B cell (primary cell): ENCODE data around the gene CSNK1G3. TPM values are rescaled to one million over a fixed set of nuclear protein-coding genes. Genes with fewer than 3 reads are reported as not detected.

ENCODE experiments used
- ATAC-seq: fragments of 200-7000 bp; cut with Tn5 transposase; one replicate; pipeline ENCODE4 v1.10.0; 2021; ENCODE audit warnings: low read depth, mild to moderate bottlenecking, moderate number of reproducible peaks, moderate library complexity
- CTCF ChIA-PET: fragments of 350-600 bp; sonication (Branson Sonifier 250); formaldehyde crosslinking; loops from one replicate; lab custom pipeline; 2021; ENCODE audit warnings: antibody characterized with exemption, inconsistent platforms; lab: Charles Lee
- POLR2A ChIA-PET: fragments of 350-600 bp; sonication (Branson Sonifier 250); formaldehyde crosslinking; loops from one replicate; lab custom pipeline; 2021; ENCODE audit warnings: antibody characterized with exemption; lab: Charles Lee
- DNase-seq: peaks from one replicate; pipeline ENCODE4 v3.0.0; 2013
- H2AFZ ChIP-seq: 2 replicates; pipeline ENCODE4 v1.6.1; 2012; ENCODE audit warnings: mild to moderate bottlenecking, low read depth, low read length; ENCODE audit not compliant: insufficient read depth, poor library complexity, severe bottlenecking
- H3K27ac ChIP-seq, 2 donors: 1 replicate in 1 of 2; 2 replicates in 1 of 2; pipeline ENCODE4 v1.5.1; 2012 to 2013; ENCODE audit warnings: low read length in 2 of 2, mild to moderate bottlenecking in 2 of 2, moderate library complexity in 1 of 2
- H3K27me3 ChIP-seq, 4 experiments: fragments of 200-600 bp in 1 of 4; sonication (generic) in 1 of 4; replicated peaks in 1 of 4; 1 replicate in 2 of 4; 2 replicates in 2 of 4; pipeline versions ENCODE4 v1.6.1 to v1.7.0; 2013 to 2016; ENCODE audit warnings: low read length in 3 of 4, mild to moderate bottlenecking in 2 of 4, mixed read lengths in 1 of 4, moderate library complexity in 1 of 4; ENCODE audit not compliant: insufficient read depth in 4 of 4, control insufficient read depth in 3 of 4; ENCODE audit errors: control extremely low read depth in 1 of 4
- H3K36me3 ChIP-seq, 2 experiments: replicated peaks in 1 of 2; 1 replicate in 1 of 2; 2 replicates in 1 of 2; pipeline versions ENCODE4 v1.6.1 to v1.7.1; 2013; ENCODE audit warnings: low read length in 1 of 2; ENCODE audit not compliant: insufficient read depth in 2 of 2, control insufficient read depth in 1 of 2; ENCODE audit errors: control extremely low read depth in 1 of 2, extremely low read depth in 1 of 2
- H3K4me1 ChIP-seq, 2 donors: fragments of 200-600 bp in 1 of 2; sonication (generic) in 1 of 2; 1 replicate in 1 of 2; 2 replicates in 1 of 2; pipeline versions ENCODE4 v1.5.1 to v1.6.1; 2013 to 2017; ENCODE audit warnings: low read length in 2 of 2; ENCODE audit not compliant: control insufficient read depth in 2 of 2, insufficient read depth in 2 of 2
- H3K4me2 ChIP-seq: replicated peaks from 2 replicates; pipeline ENCODE3; 2012; ENCODE audit warnings: mild to moderate bottlenecking, low read depth, low read length; ENCODE audit not compliant: poor library complexity, severe bottlenecking
- H3K4me3 ChIP-seq, 5 experiments: fragments of 200-600 bp in 1 of 5; sonication (generic) in 1 of 5; 1 replicate in 3 of 5; 2 replicates in 2 of 5; pipeline versions ENCODE4 v1.5.1 to v1.7.0; 2011 to 2016; ENCODE audit warnings: low read length in 4 of 5, mild to moderate bottlenecking in 4 of 5, low read depth in 2 of 5, control low read depth in 1 of 5, moderate library complexity in 1 of 5; ENCODE audit not compliant: insufficient read depth in 1 of 5; ENCODE audit errors: control extremely low read depth in 1 of 5, extremely low read depth in 1 of 5
- H3K79me2 ChIP-seq: fragments of 200-600 bp; sonication (generic); one replicate; pipeline ENCODE4 v1.6.0; 2016; ENCODE audit warnings: low read length; ENCODE audit not compliant: control insufficient read depth, insufficient read depth
- H3K9ac ChIP-seq: fragments of 200-600 bp; sonication (generic); 2 replicates; pipeline ENCODE4 v1.6.1; 2017; ENCODE audit warnings: mild to moderate bottlenecking, low read length, moderate library complexity
- H3K9me3 ChIP-seq, 3 donors: one replicate each; pipeline versions ENCODE4 v1.6.1 to v1.7.1; 2013; ENCODE audit warnings: low read length in 2 of 3; ENCODE audit not compliant: control insufficient read depth in 2 of 3, insufficient read depth in 1 of 3; ENCODE audit errors: control extremely low read depth in 1 of 3
- H4K20me1 ChIP-seq: 2 replicates; pipeline ENCODE4 v1.6.0; 2012; ENCODE audit warnings: mild to moderate bottlenecking, low read length; ENCODE audit not compliant: insufficient read depth, control insufficient read depth, poor library complexity, severe bottlenecking
- H3K27ac Mint-ChIP-seq: one replicate; pipeline ENCODE4 v1.8.0; 2021; ENCODE audit warnings: mixed read lengths
- H3K27me3 Mint-ChIP-seq: one replicate; pipeline ENCODE4 v1.8.0; 2021; ENCODE audit warnings: mixed read lengths
- H3K4me1 Mint-ChIP-seq: one replicate; pipeline ENCODE4 v1.8.0; 2021; ENCODE audit warnings: mixed read lengths
- H3K4me3 Mint-ChIP-seq: one replicate; pipeline ENCODE4 v1.8.0; 2021; ENCODE audit warnings: mixed read lengths
- H3K9me3 Mint-ChIP-seq: one replicate; pipeline ENCODE4 v1.8.0; 2022; ENCODE audit warnings: mixed read lengths; ENCODE audit not compliant: insufficient read depth
- EZH2 ChIP-seq: IDR thresholded peaks from 2 replicates; pipeline ENCODE4 v1.6.1; 2012; ENCODE audit warnings: borderline replicate concordance, low read depth, mild to moderate bottlenecking, moderate library complexity, low read length; ENCODE audit not compliant: insufficient read depth, poor library complexity, severe bottlenecking
- WGBS: methylation state at CpG from one replicate; pipeline ENCODE4 v1.1.5; 2013; ENCODE audit warnings: missing lambda C conversion rate; ENCODE audit not compliant: insufficient coverage; 5-methylcytosine and 5-hydroxymethylcytosine counted together
- intact Hi-C: fragments of 100-400 bp; cut with micrococcal nuclease; formaldehyde crosslinking; loops from one replicate; pipeline ENCODE4 v1.10.0; 2022
- polyA plus RNA-seq: library from polyadenylated mRNA; depleted of rRNA; stranded (reverse); fragments of >200 nt; gene quantifications from 2 replicates; pipeline ENCODE4 v1.2.3, GENCODE V29; 2012
- total RNA-seq, 2 donors: library from RNA; stranded (reverse); fragments of 120-200 nt in 1 of 2; gene quantifications; 1 replicate in 1 of 2; 2 replicates in 1 of 2; pipeline versions ENCODE4 v1.2.3 to v1.2.4, GENCODE V29; 2013 to 2022
- TF ChIP-seq, protein P1 (sequence below): fragments of 200-600 bp; IDR thresholded peaks from one replicate; pipeline ENCODE4 v1.8.0; 2022; ENCODE audit warnings: antibody characterized with exemption, mild to moderate bottlenecking

CSNK1G3 gene
- total and polyA plus RNA-seq, 2 donors (not counting 1 experiment from before 2014, with no cell fraction given) = 20.8 to 140 TPM

GRCh38 chr5:123471385-123471784 is 40.6 kb upstream of the CSNK1G3 start:
- Histone ChIP-seq H3K4me1 (no peaks in the 10 kb centered on the region), H3K79me2 (no peaks in the 10 kb centered on the region), H3K9ac (no peak overlapping the region), H3K4me2 (no peak overlapping the region), H3K4me3 (no peak overlapping the region), H3K27ac (no peak overlapping the region), H3K9me3 (peaks cover 0 to 3% (median 0%) of the 10 kb centered on the region in 3 donors), H3K36me3 (no peaks in the 10 kb centered on the region), H2AFZ (no peak overlapping the region), H4K20me1 (no peaks in the 10 kb centered on the region), H3K27me3 (peaks cover 0 to 17% (median 8%) of the 10 kb centered on the region in 4 experiments)
- no peaks in the 10 kb centered on the region for H3K4me1 Mint-ChIP-seq
- ChIA-PET CTCF (no interaction called here), POLR2A (no interaction called here)
- no peak overlapping the region for H3K27ac Mint-ChIP-seq
- intact Hi-C loops = no loop called here
- no peak overlapping the region for H3K4me3 Mint-ChIP-seq
- no peak for ATAC-seq
- TF ChIP-seq EZH2 = no peak
- TF ChIP-seq, protein P1, sequence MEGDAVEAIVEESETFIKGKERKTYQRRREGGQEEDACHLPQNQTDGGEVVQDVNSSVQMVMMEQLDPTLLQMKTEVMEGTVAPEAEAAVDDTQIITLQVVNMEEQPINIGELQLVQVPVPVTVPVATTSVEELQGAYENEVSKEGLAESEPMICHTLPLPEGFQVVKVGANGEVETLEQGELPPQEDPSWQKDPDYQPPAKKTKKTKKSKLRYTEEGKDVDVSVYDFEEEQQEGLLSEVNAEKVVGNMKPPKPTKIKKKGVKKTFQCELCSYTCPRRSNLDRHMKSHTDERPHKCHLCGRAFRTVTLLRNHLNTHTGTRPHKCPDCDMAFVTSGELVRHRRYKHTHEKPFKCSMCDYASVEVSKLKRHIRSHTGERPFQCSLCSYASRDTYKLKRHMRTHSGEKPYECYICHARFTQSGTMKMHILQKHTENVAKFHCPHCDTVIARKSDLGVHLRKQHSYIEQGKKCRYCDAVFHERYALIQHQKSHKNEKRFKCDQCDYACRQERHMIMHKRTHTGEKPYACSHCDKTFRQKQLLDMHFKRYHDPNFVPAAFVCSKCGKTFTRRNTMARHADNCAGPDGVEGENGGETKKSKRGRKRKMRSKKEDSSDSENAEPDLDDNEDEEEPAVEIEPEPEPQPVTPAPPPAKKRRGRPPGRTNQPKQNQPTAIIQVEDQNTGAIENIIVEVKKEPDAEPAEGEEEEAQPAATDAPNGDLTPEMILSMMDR = no peak
- no peak for DNase-seq
- peaks cover 34% of the 10 kb centered on the region for H3K27me3 Mint-ChIP-seq
- 80% methylated on average over 1 of the region's 3 CpGs for WGBS
- peaks cover 11% of the 10 kb centered on the region for H3K9me3 Mint-ChIP-seq

DNA sequence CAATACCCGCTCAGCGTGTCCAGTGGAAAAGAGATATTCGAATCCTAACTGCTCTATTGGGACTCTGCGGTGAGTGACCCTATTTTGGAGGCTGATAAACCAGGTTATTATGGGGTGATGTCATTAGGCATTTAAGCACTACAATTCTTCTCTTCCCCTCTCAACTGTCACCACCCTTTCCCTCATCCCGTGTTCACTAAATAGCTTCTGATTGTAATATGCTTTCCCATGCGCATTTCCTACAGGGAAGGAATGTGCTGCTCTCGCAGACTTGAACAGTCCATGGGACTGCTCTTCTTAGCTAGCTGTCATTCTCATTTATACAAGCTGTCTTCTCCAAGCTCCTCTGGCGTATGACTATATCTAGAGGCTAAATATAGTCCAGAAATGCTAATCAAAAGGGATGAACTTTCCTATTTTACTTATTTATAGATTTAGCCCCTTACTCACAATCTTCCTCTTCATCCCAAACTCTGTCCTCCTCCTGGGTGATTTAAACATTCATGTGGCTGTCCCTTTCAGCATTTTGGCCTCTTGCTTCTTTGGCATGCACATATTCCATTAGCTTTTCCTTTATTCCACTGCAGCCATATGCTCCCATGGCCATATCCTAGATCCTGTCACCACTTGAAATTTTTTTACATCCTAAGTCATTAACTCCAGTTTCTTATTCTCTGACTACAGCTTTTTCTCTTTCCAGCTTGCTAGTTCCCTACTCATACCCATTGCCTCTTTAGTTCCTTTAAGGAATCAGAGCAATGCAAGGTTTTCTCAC is 39.6 kb upstream of the CSNK1G3 start:
- H3K9me3 Mint-ChIP-seq = peaks cover 7% of the 10 kb centered on the region
- Histone ChIP-seq H3K9ac (no peak overlapping the region), H3K79me2 (no peaks in the 10 kb centered on the region), H3K27me3 (peaks cover 0 to 17% (median 8%) of the 10 kb centered on the region in 4 experiments), H4K20me1 (no peaks in the 10 kb centered on the region), H3K27ac (no peak overlapping the region), H3K4me1 (no peaks in the 10 kb centered on the region), H2AFZ (no peak overlapping the region), H3K9me3 (peaks cover 0 to 3% (median 0%) of the 10 kb centered on the region in 3 donors), H3K4me3 (no peak overlapping the region), H3K4me2 (no peak overlapping the region), H3K36me3 (no peaks in the 10 kb centered on the region)
- H3K27me3 Mint-ChIP-seq = peaks cover 30% of the 10 kb centered on the region
- no peaks in the 10 kb centered on the region for H3K4me1 Mint-ChIP-seq
- intact Hi-C loops = no loop called here
- no peak overlapping the region for H3K27ac Mint-ChIP-seq
- no peak overlapping the region for H3K4me3 Mint-ChIP-seq
- ChIA-PET POLR2A (no interaction called here), CTCF (no interaction called here)
- no peak for DNase-seq
- 90% methylated on average over 2 of the region's 8 CpGs for WGBS
- ATAC-seq = no peak
- TF ChIP-seq EZH2 = no peak
- TF ChIP-seq, protein P1 = no peak
